Measurements from ENCODE around the gene TMC4.

The TMC4 gene

GRCh38 chr19:54133312-54133956 is 39.5 kb downstream of the TMC4 start:
- DNase-seq (ENCODE audit: low read depth) = no peak

- DNase-seq (ENCODE audit: low read depth) = no peak
These were observed 43.4 kb downstream of the TMC4 start for GRCh38 chr19:54129617-54129996.

GRCh38 chr19:54128796-54129616 is 44.0 kb downstream of the TMC4 start:
- no peak for DNase-seq (ENCODE audit: low read depth)

- DNase-seq (ENCODE audit: low read depth) = no peak
These were observed 44.6 kb downstream of the TMC4 start for GRCh38 chr19:54128441-54128725.

- no peak for DNase-seq (ENCODE audit: low read depth)
These were observed 45.1 kb downstream of the TMC4 start for GRCh38 chr19:54127688-54128440.

GRCh38 chr19:54125713-54126112 is 47.2 kb downstream of the TMC4 start:
- DNase-seq (ENCODE audit: low read depth) = no peak

- no peak for DNase-seq (ENCODE audit: low read depth)
These were observed 48.6 kb downstream of the TMC4 start for GRCh38 chr19:54124393-54124792.

- no peak for DNase-seq (ENCODE audit: low read depth)
These were observed 49.3 kb downstream of the TMC4 start for GRCh38 chr19:54123682-54124081.

- no peak for DNase-seq (ENCODE audit: low read depth)
These were observed 51.7 kb downstream of the TMC4 start for GRCh38 chr19:54121259-54121658.

GRCh38 chr19:54115109-54116063 is 57.6 kb downstream of the TMC4 start, which contains the start of the genes PRPF31 and TFPT:
TSS of gene PRPF31 (plus strand) at chr19:54115754. CDS start at chr19:54118279, 2,525 bp downstream.
TSS of gene TFPT (minus strand) at chr19:54115657. CDS start at chr19:54115269, 388 bp downstream.
- peak; percentile 95 for DNase-seq (ENCODE audit: low read depth)

- no peak for DNase-seq (ENCODE audit: low read depth)
These were observed 58.4 kb downstream of the TMC4 start for GRCh38 chr19:54114340-54115108.
